ENCODE data around the gene MARK1. TPM values are rescaled to one million over a fixed set of nuclear protein-coding genes. Genes with fewer than 3 reads are reported as not detected.
"Not testable (repeated sequence)": the region's sequence is repeated elsewhere in the genome, so short reads cannot be mapped to it uniquely, and the experiment has no call there.

MARK1 gene
- total RNA-seq, 2 donors from 2014 or later = not detected

DNA sequence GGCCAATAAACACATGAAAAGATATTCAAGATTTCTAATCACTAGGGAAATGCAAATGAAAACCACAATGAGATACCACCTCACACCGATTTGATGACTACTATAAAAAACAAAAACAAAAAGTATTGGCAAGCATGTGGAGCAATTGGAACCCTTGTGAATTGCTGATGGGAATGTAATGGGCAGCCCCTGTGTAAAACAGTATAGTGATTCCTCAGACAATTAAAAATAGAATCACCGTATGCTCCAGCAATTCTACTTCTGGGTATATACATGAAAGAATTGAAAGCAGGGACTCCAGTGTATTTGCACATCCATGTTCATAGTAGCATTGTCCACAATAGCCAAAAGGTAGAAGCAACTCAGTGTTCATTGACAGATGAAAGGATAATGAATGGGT, 149.3 kb downstream of the MARK1 start:
- Mint-ChIP-seq H3K9me3 (no peaks in the 10 kb centered on the region), H3K36me3 (no peaks in the 10 kb centered on the region), H3K27ac (no peak overlapping the region), H3K4me3 (no peak overlapping the region), H3K4me1 (ENCODE audit: low read depth in 2 of 2) (no peaks in the 10 kb centered on the region), H3K27me3 (peaks cover 8 to 14% of the 10 kb centered on the region in 2 donors)
- no peak for DNase-seq (ENCODE audit: low spot score)
- no peak for ATAC-seq

DNA sequence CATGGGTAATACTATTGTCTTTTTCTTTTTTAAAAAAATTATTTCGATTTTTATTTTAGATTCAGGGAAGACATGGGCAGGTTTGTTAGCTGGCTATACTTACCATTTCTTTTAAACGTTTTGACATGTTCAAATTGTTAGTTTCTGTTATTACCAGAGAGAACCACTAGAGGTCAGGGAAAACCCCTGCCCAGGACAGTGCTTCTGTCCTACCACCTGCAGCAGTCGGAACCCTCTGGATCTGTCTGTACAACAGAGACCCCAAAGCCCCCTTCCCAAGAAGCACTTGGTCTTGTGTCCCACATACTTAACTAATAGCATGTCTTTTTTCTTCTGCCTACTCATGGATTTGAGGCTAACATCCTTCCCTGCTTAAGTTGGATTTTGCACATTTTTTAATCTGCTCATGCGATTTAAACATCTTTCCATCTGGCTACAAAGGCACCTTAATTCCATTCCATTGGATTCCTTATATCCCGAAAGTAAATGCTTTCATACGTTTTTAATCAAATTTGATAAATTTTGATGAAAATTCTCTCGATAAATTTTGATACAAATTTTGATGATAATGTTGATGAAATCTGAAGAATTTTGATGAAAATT, 152.2 kb downstream of the MARK1 start:
- no peak overlapping the region for H3K4me3 Mint-ChIP-seq
- no peaks in the 10 kb centered on the region for H3K9me3 Mint-ChIP-seq
- peaks cover 0 to 6% of the 10 kb centered on the region in 2 donors for H3K27me3 Mint-ChIP-seq
- no peaks in the 10 kb centered on the region for H3K4me1 Mint-ChIP-seq (ENCODE audit: low read depth in 2 of 2)
- no peaks in the 10 kb centered on the region for H3K36me3 Mint-ChIP-seq
- DNase-seq (ENCODE audit: low spot score) (no peak), ATAC-seq (peak in 1 of 2 donors; percentile 64)
- no peak overlapping the region for H3K27ac Mint-ChIP-seq

DNA sequence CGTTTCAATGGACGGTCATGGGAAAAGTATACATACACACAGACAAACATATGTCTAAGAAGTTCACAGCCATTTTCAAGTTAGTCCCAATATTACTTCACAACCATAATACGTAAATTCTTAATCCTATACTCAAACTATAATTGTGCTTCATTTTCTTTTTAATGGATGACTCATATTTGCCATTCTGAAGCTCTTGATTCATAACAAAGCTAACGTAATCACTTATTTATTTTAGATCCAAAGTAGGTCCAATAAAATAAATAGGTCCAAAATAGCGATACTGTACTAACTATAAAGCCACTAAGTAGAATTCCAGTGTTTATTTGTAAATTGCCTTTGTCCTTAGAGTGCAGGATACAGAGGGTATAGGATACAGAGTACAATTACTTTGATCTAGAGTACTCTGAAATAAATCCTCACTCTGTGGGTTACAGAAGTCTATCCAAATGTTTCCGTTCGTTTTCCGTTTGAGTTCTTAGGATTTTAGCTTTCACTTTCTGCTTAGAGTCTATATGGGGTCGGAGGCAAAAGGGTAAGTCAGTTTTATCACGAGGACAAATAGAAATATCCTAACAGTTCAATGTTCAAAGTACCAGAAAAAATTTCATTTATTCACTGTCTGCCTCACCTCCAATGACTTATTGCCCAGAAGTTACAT, 153.4 kb downstream of the MARK1 start:
- no peaks in the 10 kb centered on the region for H3K9me3 Mint-ChIP-seq
- H3K27me3 Mint-ChIP-seq = no peaks in the 10 kb centered on the region
- H3K36me3 Mint-ChIP-seq = no peaks in the 10 kb centered on the region
- no peak overlapping the region for H3K27ac Mint-ChIP-seq
- ATAC-seq (no peak), DNase-seq (ENCODE audit: low spot score) (no peak)
- H3K4me1 Mint-ChIP-seq (ENCODE audit: low read depth in 2 of 2) = no peaks in the 10 kb centered on the region
- no peak overlapping the region for H3K4me3 Mint-ChIP-seq

DNA sequence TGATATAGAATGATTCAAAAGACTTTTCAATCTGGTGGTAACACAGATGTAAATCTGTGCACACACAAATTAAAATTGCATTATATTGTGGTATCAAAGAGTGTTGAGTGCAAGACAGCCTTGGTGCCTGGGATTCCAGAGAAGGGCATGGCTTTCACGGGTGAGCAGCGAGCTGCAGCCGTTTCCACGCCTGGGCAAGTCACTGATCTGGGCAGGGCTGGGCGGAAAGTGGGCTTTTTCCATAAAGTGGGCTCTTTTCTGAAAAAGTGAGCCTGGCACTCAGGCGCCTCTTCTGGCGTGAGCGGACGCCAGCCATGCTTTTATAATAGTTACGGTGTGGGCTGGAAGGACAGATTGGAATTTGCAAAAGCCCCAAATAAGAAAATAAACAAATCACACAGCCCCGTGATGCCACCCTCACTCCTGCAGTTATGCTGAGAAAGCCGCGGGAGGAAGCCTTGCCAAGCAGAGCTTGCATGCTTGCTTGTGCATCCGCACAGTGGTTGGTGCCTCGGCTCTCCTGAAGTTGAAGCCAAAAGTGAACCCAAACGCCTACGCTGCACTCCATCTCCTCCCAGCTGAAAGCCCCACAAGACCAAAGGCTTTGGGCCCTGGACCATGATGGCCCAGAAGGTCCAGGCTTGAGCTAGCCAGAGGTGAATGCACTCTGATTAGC, 155.1 kb downstream of the MARK1 start:
- Mint-ChIP-seq H3K9me3 (no peaks in the 10 kb centered on the region), H3K27me3 (peaks cover 0 to 3% of the 10 kb centered on the region in 2 donors), H3K4me3 (no peak overlapping the region)

GRCh38 chr1:220683716-220684115, 155.8 kb downstream of the MARK1 start:
- not testable (repeated sequence) for H3K4me1 Mint-ChIP-seq (ENCODE audit: low read depth in 2 of 2); H3K27ac Mint-ChIP-seq; DNase-seq (ENCODE audit: low spot score); H3K4me3 Mint-ChIP-seq; ATAC-seq; H3K36me3 Mint-ChIP-seq; H3K9me3 Mint-ChIP-seq; H3K27me3 Mint-ChIP-seq

More for the DNA sequence above, 155.1 kb downstream of the MARK1 start:
- Mint-ChIP-seq H3K27ac (no peak overlapping the region), H3K4me1 (ENCODE audit: low read depth in 2 of 2) (no peaks in the 10 kb centered on the region), H3K36me3 (no peaks in the 10 kb centered on the region)
- no peak for ATAC-seq
- DNase-seq (ENCODE audit: low spot score) = no peak

GRCh38 chr1:220684890-220685289, 157.0 kb downstream of the MARK1 start:
- Mint-ChIP-seq H3K9me3 (no peaks in the 10 kb centered on the region), H3K4me3 (no peak overlapping the region), H3K4me1 (ENCODE audit: low read depth in 2 of 2) (peaks cover 3 to 4% of the 10 kb centered on the region in 2 donors), H3K36me3 (no peaks in the 10 kb centered on the region), H3K27ac (no peak overlapping the region), H3K27me3 (peaks cover 5% of the 10 kb centered on the region in 2 donors)
- DNase-seq (ENCODE audit: low spot score) = no peak
- no peak for ATAC-seq

- Mint-ChIP-seq H3K27me3 (peaks cover 6 to 8% of the 10 kb centered on the region in 2 donors), H3K27ac (no peak overlapping the region), H3K36me3 (no peaks in the 10 kb centered on the region)
These were observed 157.9 kb downstream of the MARK1 start for GRCh38 chr1:220685879-220686278.

DNA sequence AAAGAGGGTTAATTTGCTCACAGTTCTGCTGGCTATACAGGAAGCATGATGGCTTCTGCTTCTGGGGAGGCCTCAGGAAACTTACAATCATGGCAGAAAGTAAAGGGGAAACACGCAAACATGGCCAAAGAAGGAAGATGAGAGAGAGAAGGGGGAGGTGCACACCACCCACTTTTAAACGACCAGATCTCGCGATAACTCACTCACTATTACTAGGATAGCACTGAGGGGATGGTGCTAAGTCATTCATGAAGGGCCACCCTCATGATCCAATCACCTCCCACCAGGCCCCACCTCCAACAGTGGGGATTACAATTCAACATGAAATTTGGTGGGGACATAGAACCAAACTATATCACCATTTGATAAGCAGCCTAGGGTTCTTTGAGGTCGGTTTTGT, 159.9 kb downstream of the MARK1 start:
- no peaks in the 10 kb centered on the region for H3K9me3 Mint-ChIP-seq
- no peak overlapping the region for H3K27ac Mint-ChIP-seq
- no peak overlapping the region for H3K4me3 Mint-ChIP-seq
- ATAC-seq (no peak), DNase-seq (ENCODE audit: low spot score) (no peak)
- H3K27me3 Mint-ChIP-seq = peaks cover 13 to 16% of the 10 kb centered on the region in 2 donors
- H3K4me1 Mint-ChIP-seq (ENCODE audit: low read depth in 2 of 2) = peaks cover 6 to 7% of the 10 kb centered on the region in 2 donors
- H3K36me3 Mint-ChIP-seq = no peaks in the 10 kb centered on the region

More at GRCh38 chr1:220685879-220686278, 157.9 kb downstream of the MARK1 start:
- H3K9me3 Mint-ChIP-seq = no peaks in the 10 kb centered on the region
- H3K4me3 Mint-ChIP-seq = no peak overlapping the region
- DNase-seq (ENCODE audit: low spot score) = no peak
- no peak for ATAC-seq
- H3K4me1 Mint-ChIP-seq (ENCODE audit: low read depth in 2 of 2) = peaks cover 6 to 7% of the 10 kb centered on the region in 2 donors

- no peak overlapping the region for H3K27ac Mint-ChIP-seq
- peaks cover 16% of the 10 kb centered on the region in 2 donors for H3K27me3 Mint-ChIP-seq
- no peaks in the 10 kb centered on the region for H3K36me3 Mint-ChIP-seq
- no peaks in the 10 kb centered on the region for H3K9me3 Mint-ChIP-seq
- H3K4me1 Mint-ChIP-seq (ENCODE audit: low read depth in 2 of 2) = peaks cover 6 to 7% of the 10 kb centered on the region in 2 donors
- H3K4me3 Mint-ChIP-seq = peak overlapping the region; percentile 40
- DNase-seq (ENCODE audit: low spot score) = no peak
- ATAC-seq = no peak
These were observed 161.7 kb downstream of the MARK1 start for GRCh38 chr1:220689666-220690065.

DNA sequence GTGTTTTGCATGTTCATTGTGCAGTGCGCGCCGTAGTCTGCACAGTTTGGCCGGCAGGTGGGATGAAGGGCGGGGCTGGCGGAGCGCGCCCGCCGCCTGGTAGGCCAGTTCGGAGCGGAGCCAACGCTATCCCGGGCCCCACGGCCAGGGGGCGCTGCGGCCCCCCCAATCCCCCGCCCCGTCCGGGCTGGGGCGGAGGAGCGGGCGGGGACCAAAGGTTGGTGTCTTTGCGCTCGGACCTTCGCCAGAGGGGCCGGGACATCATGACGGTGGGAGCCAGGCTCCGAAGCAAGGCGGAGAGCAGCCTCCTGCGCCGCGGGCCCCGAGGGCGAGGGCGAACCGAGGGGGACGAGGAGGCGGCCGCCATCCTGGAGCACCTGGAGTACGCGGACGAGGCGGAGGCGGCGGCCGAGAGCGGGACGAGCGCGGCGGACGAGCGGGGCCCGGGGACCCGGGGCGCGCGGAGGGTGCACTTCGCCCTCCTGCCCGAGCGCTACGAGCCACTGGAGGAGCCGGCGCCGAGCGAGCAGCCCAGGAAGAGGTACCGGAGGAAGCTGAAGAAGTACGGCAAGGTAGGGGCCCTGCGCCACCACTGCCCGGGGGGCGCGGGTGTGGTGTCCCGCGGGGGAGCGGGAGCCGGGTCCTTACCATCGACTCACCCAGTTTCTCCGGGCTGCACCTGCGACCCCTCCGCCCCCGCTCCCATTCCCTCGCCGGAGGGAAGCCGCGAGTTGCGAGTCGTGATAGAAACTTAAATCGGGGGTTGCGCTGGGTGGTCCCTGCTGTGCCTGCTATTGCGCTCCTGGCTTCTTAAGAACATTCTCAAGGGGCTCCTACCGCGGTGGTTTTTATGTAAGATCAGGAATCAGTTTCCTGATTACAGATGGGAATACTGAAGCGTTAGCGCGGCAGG, 162.5 kb downstream of the MARK1 start, which contains the start of gene C1orf115:
Gene C1orf115, plus strand, starts transcription at position 224 of the 913 bp plus-strand sequence. Its CDS starts 40 bp downstream, at position 264.
- H3K4me1 Mint-ChIP-seq (ENCODE audit: low read depth in 2 of 2) = peaks cover 6 to 7% of the 10 kb centered on the region in 2 donors
- no peaks in the 10 kb centered on the region for H3K9me3 Mint-ChIP-seq
- H3K36me3 Mint-ChIP-seq = no peaks in the 10 kb centered on the region
- ATAC-seq = peak; percentile 90 to 95
- H3K4me3 Mint-ChIP-seq = peak within 1 kb of the TSS; percentile 40
- DNase-seq (ENCODE audit: low spot score) = peak; percentile 67
- H3K27ac Mint-ChIP-seq = no peak within 1 kb of the TSS
- peaks cover 16% of the 10 kb centered on the region in 2 donors for H3K27me3 Mint-ChIP-seq

DNA sequence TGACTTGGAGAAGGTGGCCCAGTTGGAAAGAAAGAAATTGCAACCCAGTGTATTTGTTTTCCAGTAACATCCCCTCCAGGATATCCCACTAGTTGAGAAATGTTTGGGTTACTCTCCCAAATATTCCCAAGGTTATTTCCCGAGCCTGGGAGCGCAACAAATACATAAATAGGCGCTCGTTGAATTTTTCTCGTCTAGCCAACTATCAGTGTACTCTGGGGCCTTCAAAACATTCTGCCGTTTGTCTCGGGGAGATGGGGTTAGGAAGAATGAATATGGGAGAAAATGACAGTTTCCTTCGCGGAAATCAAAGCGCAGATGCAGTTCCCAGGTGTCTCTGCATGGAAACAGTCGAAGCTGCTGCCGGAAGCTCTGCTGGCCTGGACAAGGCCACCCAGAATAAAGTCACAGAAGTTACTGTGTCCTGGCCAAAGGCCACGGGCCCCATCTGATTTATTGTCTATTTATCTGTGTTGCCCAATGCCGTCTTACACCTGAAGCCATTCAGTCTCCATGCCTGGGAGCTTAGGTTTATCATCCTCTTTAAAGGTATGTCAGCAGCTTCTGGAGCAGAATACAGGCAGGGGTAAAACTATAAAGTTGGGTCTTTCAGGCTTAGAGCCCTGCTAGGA, 163.2 kb downstream of the MARK1 start:
- Mint-ChIP-seq H3K4me1 (ENCODE audit: low read depth in 2 of 2) (peaks cover 6 to 7% of the 10 kb centered on the region in 2 donors), H3K4me3 (peak overlapping the region; percentile 6), H3K27me3 (peaks cover 16% of the 10 kb centered on the region in 2 donors), H3K27ac (no peak overlapping the region), H3K36me3 (no peaks in the 10 kb centered on the region), H3K9me3 (no peaks in the 10 kb centered on the region)
- DNase-seq (ENCODE audit: low spot score) (no peak), ATAC-seq (no peak)

GRCh38 chr1:220692436-220693228, 164.7 kb downstream of the MARK1 start:
- ATAC-seq (no peak), DNase-seq (ENCODE audit: low spot score) (no peak)
- Mint-ChIP-seq H3K27me3 (peaks cover 15 to 16% of the 10 kb centered on the region in 2 donors), H3K9me3 (no peaks in the 10 kb centered on the region), H3K36me3 (no peaks in the 10 kb centered on the region), H3K4me3 (no peak overlapping the region), H3K4me1 (ENCODE audit: low read depth in 2 of 2) (peaks cover 6 to 11% of the 10 kb centered on the region in 2 donors), H3K27ac (no peak overlapping the region)
